Dermis lymphatic vessel endothelial cell (primary cell): ENCODE data around the gene LCMT2. TPM values are rescaled to one million over a fixed set of nuclear protein-coding genes. Genes with fewer than 3 reads are reported as not detected.

ENCODE experiments used
- total RNA-seq: library from RNA; depleted of rRNA; stranded (reverse); fragments of >200 nt; gene quantifications from 2 replicates; pipeline ENCODE4 v1.2.1, GENCODE V29; 2014

LCMT2 gene
- 4.6 and 5.5 TPM in 2 replicates for total RNA-seq

DNA sequence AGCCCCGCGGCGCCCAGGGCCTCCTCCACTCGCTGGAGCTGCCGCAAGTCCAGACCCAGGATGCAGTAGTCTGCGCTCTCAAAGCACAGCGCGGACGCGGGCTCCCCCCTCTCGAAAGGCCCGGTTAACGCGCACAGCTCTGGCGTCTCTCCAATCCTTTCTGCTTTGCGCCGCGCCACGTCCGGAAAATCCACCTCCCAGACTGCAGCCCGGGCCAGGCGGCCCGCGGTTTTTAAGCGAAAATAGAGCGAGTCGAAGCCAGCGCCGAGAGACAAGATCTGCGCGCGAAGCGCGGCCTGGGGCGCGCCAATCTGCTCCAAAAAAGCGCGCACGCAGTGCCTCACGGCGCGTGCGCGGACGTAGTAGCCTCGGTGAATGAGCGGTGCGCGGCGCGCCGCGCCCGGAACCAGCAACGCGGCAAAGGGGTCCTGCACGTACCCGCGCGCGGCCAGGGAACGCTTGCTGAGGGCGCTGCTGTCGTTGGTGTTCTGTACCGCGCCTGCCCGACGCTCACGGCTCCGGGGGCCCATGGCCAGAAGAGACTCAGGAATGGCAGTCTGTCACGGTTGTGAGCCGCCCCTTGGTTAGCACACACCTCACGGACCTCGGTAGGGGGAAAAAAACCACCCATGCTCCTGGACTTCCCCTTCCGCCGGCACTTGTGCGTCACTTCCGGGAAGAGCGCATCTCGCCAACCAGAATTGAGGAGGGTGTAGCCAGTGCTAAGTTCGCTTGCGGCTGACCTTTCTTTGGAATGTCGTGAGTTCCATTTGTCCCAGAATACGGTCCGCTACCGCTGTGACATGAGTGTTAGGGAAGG lies at the start of gene LCMT2:
Gene LCMT2 (minus strand): TSS at position 614 of the 820 bp plus-strand sequence. CDS start 84 bp downstream, at position 530.

DNA sequence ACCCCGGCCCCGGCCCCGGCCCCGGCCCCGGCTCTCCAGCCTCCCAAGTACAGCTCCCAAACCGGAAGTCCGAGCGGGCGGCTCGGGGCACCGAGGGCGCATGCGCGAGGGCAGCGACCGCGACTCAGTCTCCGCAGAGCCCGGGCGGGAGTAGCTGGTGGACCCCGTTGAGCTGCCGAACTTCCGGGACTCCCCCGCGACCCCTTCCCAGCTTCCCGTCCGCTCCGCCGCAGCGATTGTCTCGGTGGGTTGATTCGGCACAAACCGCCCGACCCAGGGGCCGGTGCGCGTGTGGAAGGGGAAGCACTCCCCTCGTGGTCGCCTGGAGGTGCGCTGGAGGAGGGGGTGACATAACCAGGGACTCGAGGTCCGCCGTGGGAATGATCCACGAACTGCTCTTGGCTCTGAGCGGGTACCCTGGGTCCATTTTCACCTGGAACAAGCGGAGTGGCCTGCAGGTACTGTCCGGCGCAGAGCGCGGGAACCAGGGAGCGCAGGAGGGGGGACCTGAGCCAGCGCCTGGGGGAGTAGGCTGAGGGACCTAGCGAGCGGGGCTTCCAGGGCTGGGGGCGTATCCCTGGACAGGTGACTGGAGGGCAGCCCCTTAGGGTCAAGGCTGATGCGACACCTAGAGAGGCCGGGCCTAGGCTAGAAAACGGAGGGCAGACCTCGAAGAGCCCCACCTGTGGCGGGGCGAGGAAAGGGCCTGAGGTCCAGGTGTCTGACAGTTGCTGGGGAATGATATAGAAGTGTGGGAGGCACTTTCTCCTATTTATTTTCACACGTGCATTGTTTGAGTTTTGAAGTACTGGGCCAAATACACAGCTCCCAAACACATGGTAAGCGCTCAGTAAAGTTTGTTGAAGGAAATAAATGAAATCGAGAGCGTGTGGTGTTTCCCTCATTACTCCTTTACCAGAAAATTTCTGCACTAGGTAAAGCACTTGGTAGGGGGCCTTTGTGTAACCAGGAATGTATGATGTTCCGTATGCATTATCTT lies 40.9 kb upstream of the LCMT2 start, which contains the start of the genes TUBGCP4 and ZSCAN29:
Gene TUBGCP4 (plus strand): TSS at position 127 of the 1,000 bp plus-strand sequence. CDS start 254 bp downstream, at position 381.
Gene ZSCAN29 (minus strand): TSS at position 69 of the 1,000 bp plus-strand sequence. CDS start 1,130 bp downstream, outside the sequence.

GRCh38 chr15:43302205-43302817 lies 28.1 kb downstream of the LCMT2 start, which contains the start of gene TGM7:
TSS of gene TGM7 (minus strand) at chr15:43302255.

Other genes with a start within 250 kb of the LCMT2 start
- 22.5 and 39.8 TPM in 2 replicates for gene UBR1, start 224.5 kb downstream of the LCMT2 start, total RNA-seq
- 15.1 and 16.3 TPM in 2 replicates for gene TMEM62, start 197.0 kb downstream of the LCMT2 start, total RNA-seq
- 105 and 121 TPM in 2 replicates for gene CCNDBP1, start 145.2 kb downstream of the LCMT2 start, total RNA-seq
- not detected in 2 replicates for gene EPB42, start 109.6 kb downstream of the LCMT2 start, total RNA-seq
- gene TGM5, start 63.6 kb downstream of the LCMT2 start, total RNA-seq = not detected in 2 replicates
- gene TGM7, start 28.3 kb downstream of the LCMT2 start, total RNA-seq = not detected in 2 replicates
- 19.7 and 20.2 TPM in 2 replicates for gene ZSCAN29, start 40.5 kb upstream of the LCMT2 start, total RNA-seq
- 9.2 and 9.5 TPM in 2 replicates for gene TUBGCP4, start 40.5 kb upstream of the LCMT2 start, total RNA-seq
- gene TP53BP1, start 162.6 kb upstream of the LCMT2 start, total RNA-seq = 48.9 and 64.7 TPM in 2 replicates
- gene MAP1A, start 187.0 kb upstream of the LCMT2 start, total RNA-seq = 0.17 and 0.33 TPM in 2 replicates